Stimulated activated CD4-positive, alpha-beta T cell treated with anti-CD3 and anti-CD28 coated beads, TNF-alpha, amount 100 ng/mL, for 24 hours (primary cell): ENCODE data around the gene EIF1AX.
"Not testable (repeated sequence)": the region's sequence is repeated elsewhere in the genome, so short reads cannot be mapped to it uniquely, and the experiment has no call there.

Source experiments
- DNase-seq, 3 experiments: peaks; one replicate each; pipeline ENCODE4 v3.0.0-alpha.2; 2020; ENCODE audit warnings: low read depth in 3 of 3

EIF1AX gene

GRCh38 chrX:20127440-20127839, 14.2 kb downstream of the EIF1AX start:
- not testable (repeated sequence) for DNase-seq

- DNase-seq, result not testable (repeated sequence)
Observed at GRCh38 chrX:20126833-20127232, 14.8 kb downstream of the EIF1AX start.

GRCh38 chrX:20124964-20125363, 16.7 kb downstream of the EIF1AX start:
- DNase-seq, result no peak

- no peak for DNase-seq
Observed at GRCh38 chrX:20118065-20118824, 23.4 kb downstream of the EIF1AX start.

- peak in 1 of 3 experiments; percentile 7 for DNase-seq
Observed at GRCh38 chrX:20116577-20117240, 24.9 kb downstream of the EIF1AX start, which contains the start of gene MAP7D2. Gene MAP7D2, minus strand, starts transcription at chrX:20116907. Its CDS starts 28 bp downstream, at chrX:20116879.

- no peak for DNase-seq
Observed at GRCh38 chrX:20116087-20116576, 25.5 kb downstream of the EIF1AX start.

- DNase-seq, result no peak
Observed at GRCh38 chrX:20112022-20112774, 29.4 kb downstream of the EIF1AX start.

GRCh38 chrX:20111271-20111670, 30.4 kb downstream of the EIF1AX start:
- DNase-seq, result no peak

GRCh38 chrX:20101934-20102581, 39.6 kb downstream of the EIF1AX start:
- DNase-seq, result no peak

GRCh38 chrX:20091499-20091898, 50.1 kb downstream of the EIF1AX start:
- DNase-seq, result no peak

GRCh38 chrX:20089845-20090244, 51.8 kb downstream of the EIF1AX start:
- no peak for DNase-seq

- DNase-seq, result no peak
Observed at GRCh38 chrX:20080277-20080676, 61.4 kb downstream of the EIF1AX start.
